Endodermal cell (in vitro differentiated cells): ENCODE measurements around the gene SYT17. TPM values are rescaled to one million over a fixed set of nuclear protein-coding genes. Genes with fewer than 3 reads are reported as not detected.

Experiments used
- DNase-seq: peaks from one replicate; pipeline ENCODE4 v3.0.0-alpha.2; 2017
- H3K27ac ChIP-seq: 2 replicates; pipeline ENCODE4 v1.5.1; 2013; ENCODE audit warnings: mild to moderate bottlenecking, low read depth, low read length, moderate library complexity
- H3K27me3 ChIP-seq: 2 replicates; pipeline ENCODE4 v1.6.1; 2013; ENCODE audit warnings: mild to moderate bottlenecking, low read length, moderate library complexity; ENCODE audit not compliant: insufficient read depth, control insufficient read depth, poor library complexity, severe bottlenecking
- H3K36me3 ChIP-seq: 2 replicates; pipeline ENCODE4 v1.7.0; 2013; ENCODE audit warnings: mild to moderate bottlenecking, low read length, moderate library complexity; ENCODE audit not compliant: control insufficient read depth, insufficient read depth
- H3K4me1 ChIP-seq: one replicate; pipeline ENCODE4 v1.7.0; 2013; ENCODE audit warnings: low read length; ENCODE audit not compliant: control insufficient read depth, insufficient read depth
- H3K4me3 ChIP-seq: 2 replicates; pipeline ENCODE4 v1.5.1; 2013; ENCODE audit warnings: mild to moderate bottlenecking, low read length, moderate library complexity
- H3K9ac ChIP-seq: 2 replicates; pipeline ENCODE4 v1.6.1; 2013; ENCODE audit warnings: mild to moderate bottlenecking, low read length, moderate library complexity; ENCODE audit not compliant: poor library complexity, severe bottlenecking; ENCODE audit errors: extremely low read depth
- H3K9me3 ChIP-seq: 2 replicates; pipeline ENCODE4 v1.6.1; 2013; ENCODE audit warnings: mild to moderate bottlenecking, low read length, moderate library complexity; ENCODE audit not compliant: control insufficient read depth
- H3K27ac Mint-ChIP-seq: 2 replicates; pipeline ENCODE4 v1.8.0; 2020; ENCODE audit warnings: mixed read lengths
- H3K27me3 Mint-ChIP-seq: 2 replicates; pipeline ENCODE4 v1.8.0; 2021; ENCODE audit warnings: mild to moderate bottlenecking, mixed read lengths; ENCODE audit not compliant: insufficient read depth
- H3K36me3 Mint-ChIP-seq: 2 replicates; pipeline ENCODE4 v1.8.0; 2020; ENCODE audit warnings: low read depth, mixed read lengths
- H3K4me1 Mint-ChIP-seq: 2 replicates; pipeline ENCODE4 v1.8.0; 2020; ENCODE audit warnings: mixed read lengths
- H3K4me3 Mint-ChIP-seq: 2 replicates; pipeline ENCODE4 v1.8.0; 2020; ENCODE audit warnings: mild to moderate bottlenecking, moderate library complexity, mixed read lengths
- H3K9me3 Mint-ChIP-seq: 2 replicates; pipeline ENCODE4 v1.8.0; 2020; ENCODE audit warnings: mild to moderate bottlenecking, mixed read lengths
- CTCF ChIP-seq: fragments of 200-600 bp; sonication (generic); conservative IDR thresholded peaks from 2 replicates; pipeline ENCODE4 v1.5.0; 2021; ENCODE audit warnings: antibody characterized with exemption, mild to moderate bottlenecking
- WGBS, 2 experiments: methylation state at CpG; one replicate each; pipeline versions ENCODE4 v1.1.5 to v1.1.7; 2013; ENCODE audit warnings: missing lambda C conversion rate in 2 of 2, mixed read lengths in 1 of 2; ENCODE audit not compliant: insufficient coverage in 1 of 2, insufficient read length in 1 of 2; 5-methylcytosine and 5-hydroxymethylcytosine counted together
- total RNA-seq, 2 donors: library from RNA; stranded (reverse); fragmentation: NEBNext Ultra II Directional in 1 of 2; extraction: Animal tissue kit (Norgen Biotek cat#: 25700) in 1 of 2; gene quantifications; 2 replicates in 1 of 2; 3 replicates in 1 of 2; pipeline ENCODE4 v1.2.1, GENCODE V29; 2021

The SYT17 gene
- total RNA-seq, 2 donors from 2014 or later, result 11.2 to 11.5 TPM

DNA sequence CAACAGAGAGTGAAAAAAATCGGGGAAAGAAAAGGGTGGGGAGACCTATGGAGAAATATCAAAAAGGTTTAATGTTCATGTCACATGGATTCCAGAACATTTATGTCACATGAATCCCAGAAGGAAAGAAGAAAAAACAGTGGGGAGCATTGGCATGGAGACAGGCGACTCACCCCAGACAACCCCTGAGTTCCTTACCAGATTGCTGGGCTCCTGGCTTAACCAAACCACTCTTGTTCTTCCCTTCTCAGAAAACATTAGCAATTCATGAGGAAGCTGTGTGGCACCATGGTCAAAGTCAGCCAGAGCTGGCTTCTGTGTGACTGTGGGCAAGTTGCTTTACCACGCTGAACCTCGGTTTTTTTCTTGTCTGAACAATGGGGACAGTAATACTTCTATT is 67.8 kb downstream of the SYT17 start:
- Mint-ChIP-seq H3K4me3 (no peak overlapping the region), H3K9me3 (peaks cover 21% of the 10 kb centered on the region), H3K27me3 (no peaks in the 10 kb centered on the region), H3K4me1 (no peaks in the 10 kb centered on the region), H3K27ac (no peak overlapping the region), H3K36me3 (peaks cover 29% of the 10 kb centered on the region)
- peak overlapping the region; percentile 34 for H3K4me3 ChIP-seq
- no peak overlapping the region for H3K9ac ChIP-seq
- no peak for DNase-seq
- H3K4me1 ChIP-seq, result peaks cover 7% of the 10 kb centered on the region
- H3K27ac ChIP-seq, result no peak overlapping the region
- 90 to 92% methylated on average over 1 to 4 of the region's 4 CpGs for WGBS, 2 experiments
- peaks cover 57% of the 10 kb centered on the region for H3K9me3 ChIP-seq
- H3K27me3 ChIP-seq, result no peaks in the 10 kb centered on the region
- peaks cover 63% of the 10 kb centered on the region for H3K36me3 ChIP-seq
- TF ChIP-seq CTCF, result no peak

- no peak overlapping the region for H3K9ac ChIP-seq
- WGBS, 2 experiments, result 63 to 67% methylated on average over 4 of the region's 4 CpGs
- H3K4me3 ChIP-seq, result peak overlapping the region; percentile 34
- DNase-seq, result no peak
- TF ChIP-seq CTCF, result no peak
- Mint-ChIP-seq H3K9me3 (peaks cover 21% of the 10 kb centered on the region), H3K4me1 (no peaks in the 10 kb centered on the region), H3K36me3 (peaks cover 29% of the 10 kb centered on the region), H3K27ac (peak overlapping the region; percentile 78), H3K27me3 (no peaks in the 10 kb centered on the region), H3K4me3 (no peak overlapping the region)
- peaks cover 7% of the 10 kb centered on the region for H3K4me1 ChIP-seq
- H3K27ac ChIP-seq, result peak overlapping the region; percentile 11
- peaks cover 60% of the 10 kb centered on the region for H3K36me3 ChIP-seq
- H3K27me3 ChIP-seq, result no peaks in the 10 kb centered on the region
- H3K9me3 ChIP-seq, result peaks cover 57% of the 10 kb centered on the region
Measured at GRCh38 chr16:19236561-19237209, 68.6 kb downstream of the SYT17 start.

DNA sequence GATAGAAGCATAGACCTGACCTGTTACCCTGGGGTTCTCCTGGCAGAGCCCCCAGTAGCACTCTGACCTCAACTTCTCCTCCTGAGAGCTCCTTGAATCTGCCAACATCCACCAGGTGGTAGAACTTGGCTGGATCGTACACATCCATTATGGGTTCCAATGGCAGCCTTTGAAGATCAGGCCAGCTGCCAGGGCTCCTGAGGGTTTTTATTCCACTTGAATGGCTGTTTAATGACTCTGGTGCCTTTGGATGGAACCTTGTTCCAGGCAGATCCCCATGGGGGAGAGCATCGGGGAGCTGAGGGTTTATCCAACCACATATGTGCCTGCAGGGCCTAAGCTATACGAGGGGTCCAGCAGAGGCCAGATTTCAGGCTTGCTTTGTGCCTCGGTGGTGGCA is 70.4 kb downstream of the SYT17 start:
- Histone ChIP-seq H3K9me3 (peaks cover 57% of the 10 kb centered on the region), H3K4me3 (no peak overlapping the region), H3K4me1 (peaks cover 7% of the 10 kb centered on the region), H3K27ac (no peak overlapping the region), H3K36me3 (peaks cover 60% of the 10 kb centered on the region), H3K9ac (no peak overlapping the region), H3K27me3 (no peaks in the 10 kb centered on the region)
- no peak for TF ChIP-seq CTCF
- H3K27ac Mint-ChIP-seq, result no peak overlapping the region
- DNase-seq, result no peak
- peaks cover 21% of the 10 kb centered on the region for H3K9me3 Mint-ChIP-seq
- no peaks in the 10 kb centered on the region for H3K4me1 Mint-ChIP-seq
- no peaks in the 10 kb centered on the region for H3K27me3 Mint-ChIP-seq
- 89 to 92% methylated on average over 4 of the region's 4 CpGs for WGBS, 2 experiments
- H3K4me3 Mint-ChIP-seq, result no peak overlapping the region
- peaks cover 29% of the 10 kb centered on the region for H3K36me3 Mint-ChIP-seq
